Astrocyte of the spinal cord (primary cell): ENCODE measurements around the gene RPA3.

Experiments
- DNase-seq: peaks from one replicate; pipeline ENCODE4 v3.0.0; 2011; ENCODE audit warnings: low read depth, low spot score
- H3K4me3 ChIP-seq: 2 replicates; pipeline ENCODE4 v1.5.1; 2011; ENCODE audit warnings: low read depth, mild to moderate bottlenecking, low read length, moderate library complexity
- CTCF ChIP-seq: IDR thresholded peaks from 2 replicates; pipeline ENCODE4 v1.5.1; 2012; ENCODE audit warnings: low read depth, mild to moderate bottlenecking, low read length, inconsistent platforms
- in situ Hi-C: cut with HindIII; loops from 2 replicates; pipeline ENCODE4 v1.10.0; 2017; ENCODE audit warnings: low sequenced_read_pairs

RPA3 gene

GRCh38 chr7:7745258-7745657 is 26.9 kb upstream of the RPA3 start:
- no peak for TF ChIP-seq CTCF
- in situ Hi-C loops, result no loop called here
- DNase-seq, result no peak
- no peak overlapping the region for H3K4me3 ChIP-seq

- DNase-seq, result no peak
- no peak overlapping the region for H3K4me3 ChIP-seq
- in situ Hi-C loops, result no loop called here
- no peak for TF ChIP-seq CTCF
Measured at GRCh38 chr7:7742223-7742622, 23.8 kb upstream of the RPA3 start.

- in situ Hi-C loops, result no loop called here
- DNase-seq, result no peak
- no peak for TF ChIP-seq CTCF
- H3K4me3 ChIP-seq, result no peak overlapping the region
Measured at GRCh38 chr7:7740037-7740355, 21.6 kb upstream of the RPA3 start.

GRCh38 chr7:7739204-7740036 is 21.0 kb upstream of the RPA3 start:
- H3K4me3 ChIP-seq, result no peak overlapping the region
- in situ Hi-C loops, result no loop called here
- DNase-seq, result no peak
- no peak for TF ChIP-seq CTCF

GRCh38 chr7:7738622-7739021 is 20.2 kb upstream of the RPA3 start:
- TF ChIP-seq CTCF, result no peak
- DNase-seq, result no peak
- no peak overlapping the region for H3K4me3 ChIP-seq
- in situ Hi-C loops, result no loop called here

- TF ChIP-seq CTCF, result no peak
- no peak overlapping the region for H3K4me3 ChIP-seq
- no peak for DNase-seq
- in situ Hi-C loops, result no loop called here
Measured at GRCh38 chr7:7738177-7738576, 19.8 kb upstream of the RPA3 start.

- no peak for TF ChIP-seq CTCF
- in situ Hi-C loops, result no loop called here
- no peak for DNase-seq
- H3K4me3 ChIP-seq, result no peak overlapping the region
Measured at GRCh38 chr7:7737674-7738073, 19.3 kb upstream of the RPA3 start.
